HG02763 (cell line): ENCODE measurements around the gene VPS26B.
"Not testable (repeated sequence)": the region's sequence is repeated elsewhere in the genome, so short reads cannot be mapped to it uniquely, and the experiment has no call there.

Source experiments
- ATAC-seq: cut with Tn5 transposase; IDR thresholded peaks from one replicate; pipeline ENCODE4 v1.9.1; 2021; ENCODE audit warnings: mild to moderate bottlenecking, moderate library complexity; ENCODE audit not compliant: unreplicated experiment

The VPS26B gene

DNA sequence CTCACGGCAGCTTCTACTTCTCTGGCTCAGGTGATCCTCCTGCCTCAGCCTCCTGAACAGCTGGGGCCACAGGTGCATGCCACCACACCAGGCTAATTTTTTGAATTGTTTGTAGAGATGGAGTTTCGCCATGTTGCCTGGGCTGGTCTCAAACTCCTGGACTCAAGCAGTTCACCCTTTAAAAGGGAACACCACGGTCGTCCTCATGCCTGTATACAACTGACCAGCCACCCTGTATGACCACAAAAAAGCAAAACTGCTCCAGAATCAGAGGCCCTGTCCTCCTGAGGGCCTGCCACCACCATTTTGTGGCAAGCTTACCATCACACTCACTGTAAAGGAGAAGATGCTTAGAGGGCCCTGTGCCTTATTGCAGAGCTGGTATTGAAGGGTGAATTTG lies 53.9 kb downstream of the VPS26B start:
- ATAC-seq: no peak

DNA sequence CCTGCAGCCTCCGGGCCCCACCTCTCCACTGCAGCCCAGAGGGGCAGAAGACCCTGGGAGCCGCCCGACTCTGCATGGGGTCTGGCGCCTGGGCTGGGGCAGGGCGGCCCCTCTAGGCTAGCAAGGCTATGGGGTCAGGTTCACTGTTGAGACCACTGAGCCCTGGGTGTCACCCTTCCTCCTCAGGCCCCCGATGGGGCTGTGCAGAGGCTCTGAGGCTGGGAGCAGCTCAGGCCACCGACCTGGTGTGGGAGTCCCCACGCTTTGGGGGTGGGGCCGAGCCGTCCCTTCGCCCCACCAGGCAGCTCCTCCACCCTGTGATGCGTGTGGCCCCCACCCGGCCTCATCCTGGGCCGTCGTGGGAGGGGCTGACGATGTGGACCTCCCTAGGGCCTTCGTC lies 57.2 kb downstream of the VPS26B start:
- ATAC-seq: not testable (repeated sequence)

DNA sequence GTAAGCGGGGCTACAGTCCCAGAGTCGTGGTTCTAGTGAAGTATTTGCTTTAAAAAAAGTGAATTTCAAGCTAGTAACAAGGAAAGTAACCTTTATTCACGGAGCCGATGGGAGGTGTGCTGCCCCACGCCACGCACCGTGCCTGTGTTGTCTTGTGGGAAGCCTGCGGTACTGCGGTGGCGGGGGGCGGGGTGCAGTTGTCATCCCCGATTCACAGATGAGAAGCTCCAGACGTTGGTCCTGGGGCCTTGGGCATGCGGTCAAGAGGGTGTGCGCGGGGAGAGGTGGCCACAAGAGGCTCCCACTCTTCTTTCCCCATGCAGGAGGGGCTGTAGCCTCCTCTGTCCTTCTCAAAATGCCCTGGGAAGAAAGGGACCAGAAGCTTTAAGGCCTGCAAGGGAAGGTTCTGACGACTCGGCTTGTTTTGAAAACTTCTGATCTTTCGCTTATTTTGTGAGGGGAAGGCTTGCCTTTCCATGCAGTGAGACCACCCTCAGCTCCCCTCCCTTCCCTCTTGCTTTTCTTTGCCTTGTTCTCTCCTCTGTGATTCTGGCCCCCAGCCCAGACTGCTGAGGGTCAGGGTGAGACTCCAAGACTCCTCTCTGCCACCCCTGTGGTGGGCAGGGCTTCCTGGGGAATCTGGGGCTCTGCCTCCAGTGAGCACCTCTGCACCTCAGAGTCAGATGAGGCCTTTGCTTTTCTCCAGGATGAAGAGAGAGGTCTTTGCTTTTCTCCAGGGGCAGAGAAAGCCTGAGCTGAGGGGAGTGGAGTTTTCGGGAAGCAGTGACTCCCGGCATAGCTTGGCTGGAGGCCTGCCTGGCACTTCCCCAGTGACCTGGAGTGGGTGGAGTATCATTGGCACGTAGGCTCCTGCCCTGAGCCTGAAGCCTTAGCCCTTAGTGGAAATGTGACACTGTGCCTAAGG lies 57.9 kb downstream of the VPS26B start:
- no peak for ATAC-seq

DNA sequence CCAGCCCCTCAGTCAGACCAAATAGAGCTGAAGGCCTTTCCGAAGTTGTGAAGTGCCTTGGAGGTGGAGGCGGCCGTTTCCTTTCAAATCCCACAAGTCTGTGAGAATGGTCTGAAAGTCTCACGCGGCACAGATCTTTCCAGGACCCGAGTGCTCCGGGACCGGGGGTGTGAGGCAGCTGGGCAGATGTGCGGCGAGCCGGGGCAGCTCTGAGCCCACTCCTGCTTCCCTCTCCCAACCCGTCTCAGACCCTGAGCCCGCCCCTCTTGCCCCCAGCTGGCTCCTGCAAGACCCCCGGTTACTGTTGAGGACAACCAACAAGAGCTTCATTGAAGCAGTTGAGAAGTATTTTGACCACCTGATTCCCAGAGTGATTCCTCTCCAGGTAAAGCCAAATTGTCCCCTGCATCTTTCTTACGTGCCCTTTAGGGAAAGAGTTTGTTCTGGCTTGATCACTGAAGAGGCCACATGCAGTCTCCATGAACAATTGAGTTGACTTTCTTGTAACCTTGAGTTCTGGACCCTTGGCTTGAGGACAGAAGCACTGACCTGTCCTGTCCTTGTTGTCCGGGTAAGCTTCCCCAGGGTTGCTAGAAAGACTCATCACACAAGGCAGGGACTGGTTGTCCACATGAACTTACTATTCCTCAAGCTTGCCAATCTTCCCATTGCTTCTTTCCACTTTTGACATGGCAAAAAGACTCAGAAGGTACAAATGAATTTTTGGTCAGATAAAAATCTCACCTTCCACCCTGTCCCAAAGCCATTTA lies 59.2 kb downstream of the VPS26B start:
- ATAC-seq: no peak

DNA sequence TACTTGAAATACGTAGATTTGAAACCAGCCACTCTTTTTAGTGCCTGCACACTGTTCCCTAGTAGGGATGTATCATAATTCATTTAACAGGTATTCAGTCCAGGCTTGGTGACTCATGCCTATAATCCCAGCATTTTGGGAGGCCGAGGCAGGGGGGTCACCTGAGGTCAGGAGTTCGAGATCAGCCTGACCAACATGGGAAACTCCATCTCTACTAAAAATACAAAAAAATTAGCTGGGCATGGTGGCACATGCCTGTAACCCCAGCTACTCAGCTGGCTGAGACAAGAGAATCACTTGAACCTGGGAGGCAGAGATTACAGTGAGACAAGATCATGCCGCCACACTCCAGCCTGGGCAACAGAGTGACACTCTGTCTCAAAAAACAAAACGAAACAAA lies 59.9 kb downstream of the VPS26B start:
- not testable (repeated sequence) for ATAC-seq

DNA sequence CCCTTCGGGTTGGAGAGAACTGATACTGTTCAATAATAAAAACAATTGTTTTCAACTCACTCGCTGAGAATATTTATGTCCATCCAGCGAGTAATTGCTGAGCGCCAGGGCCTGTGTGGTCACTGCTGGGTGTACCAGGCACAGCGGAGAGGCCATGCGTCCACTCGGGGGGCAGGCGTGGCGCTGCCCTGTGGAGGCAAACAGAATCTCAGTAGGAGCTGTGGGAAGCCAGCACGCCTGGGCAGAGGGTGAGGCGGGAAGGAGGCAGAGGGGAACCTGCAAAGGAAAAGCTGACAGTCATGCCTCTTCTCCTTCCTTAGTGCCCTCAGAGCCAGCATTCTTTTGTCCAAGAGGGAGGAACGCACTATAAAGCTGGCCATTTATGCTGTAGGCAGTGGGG lies 63.1 kb downstream of the VPS26B start:
- ATAC-seq: no peak

DNA sequence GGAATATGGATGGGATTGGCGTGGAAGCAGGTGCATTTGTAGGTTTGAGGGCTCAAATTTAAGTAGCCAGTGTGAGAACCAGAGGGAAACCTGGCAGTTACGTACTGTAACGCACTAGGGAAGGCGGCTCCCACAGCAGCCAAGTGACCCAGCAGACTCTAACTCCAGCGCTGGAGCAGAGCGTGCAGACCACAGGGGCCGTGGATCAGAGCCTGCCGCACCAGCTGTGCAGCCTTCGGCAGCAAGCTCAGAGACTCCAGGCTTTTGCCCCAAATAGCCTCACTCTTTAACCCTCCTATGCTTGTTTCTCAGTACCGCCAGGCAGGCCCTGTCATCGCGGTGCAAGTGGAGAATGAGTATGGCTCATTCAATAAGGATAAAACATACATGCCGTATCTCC lies 64.0 kb downstream of the VPS26B start:
- ATAC-seq: no peak

DNA sequence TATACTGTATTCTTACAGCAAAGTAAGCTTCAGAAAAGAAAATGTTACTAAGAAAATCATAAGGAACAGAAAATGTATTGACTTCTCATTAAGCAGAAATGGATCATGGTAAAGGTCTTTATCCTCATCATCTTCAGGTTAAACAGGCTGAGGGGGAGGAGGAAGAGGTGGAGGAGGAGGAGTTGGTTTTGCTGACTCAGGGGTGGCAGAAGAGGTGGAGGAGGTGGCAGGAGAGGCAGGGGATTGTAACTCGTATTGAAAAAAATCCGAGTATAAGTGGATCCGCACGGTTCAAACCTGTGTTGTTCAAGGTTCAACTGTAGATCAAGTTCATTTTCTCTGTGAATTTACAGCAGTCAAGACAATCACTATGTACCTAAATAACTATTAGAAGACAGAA lies 64.7 kb downstream of the VPS26B start:
- no peak for ATAC-seq

DNA sequence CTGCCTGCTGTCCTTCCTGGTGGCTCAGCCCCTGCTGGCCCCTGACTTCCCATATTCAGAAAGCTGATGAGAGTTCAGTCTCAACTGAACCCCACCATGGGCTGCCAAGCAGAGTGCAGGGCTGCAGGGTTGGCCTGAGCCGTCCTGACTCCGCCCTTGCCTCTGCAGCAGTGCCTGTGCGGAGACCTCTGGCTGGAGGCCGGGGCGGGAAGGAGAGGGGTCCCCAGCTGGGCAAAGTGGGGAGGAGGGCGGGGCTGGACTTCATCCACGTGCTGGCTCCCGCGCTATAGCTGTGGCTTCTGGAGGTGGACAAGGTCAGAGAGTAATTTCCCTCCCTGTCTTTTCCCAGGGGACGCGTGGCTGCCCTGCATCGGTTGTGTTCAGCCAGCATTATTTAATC lies 65.3 kb downstream of the VPS26B start:
- no peak for ATAC-seq

DNA sequence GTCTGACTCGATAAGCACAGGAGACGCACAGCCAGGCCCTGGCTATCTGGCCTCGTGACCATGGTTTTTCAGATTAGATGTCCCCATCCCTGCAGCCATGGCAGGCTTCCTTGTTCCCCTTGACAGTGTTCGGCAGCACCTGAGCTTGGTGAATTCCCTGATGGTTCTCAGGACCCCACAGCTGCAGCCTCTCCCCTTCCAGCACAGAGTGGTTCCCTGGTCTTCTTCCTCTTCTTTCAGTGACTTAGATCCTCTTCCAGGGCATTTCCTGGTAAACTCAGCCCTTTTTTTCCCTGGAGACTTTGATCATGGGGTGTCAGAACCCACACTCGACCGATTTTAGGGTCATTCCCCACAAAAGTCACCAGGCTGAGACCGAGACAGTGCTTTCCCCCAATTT lies 66.2 kb downstream of the VPS26B start:
- no peak for ATAC-seq

DNA sequence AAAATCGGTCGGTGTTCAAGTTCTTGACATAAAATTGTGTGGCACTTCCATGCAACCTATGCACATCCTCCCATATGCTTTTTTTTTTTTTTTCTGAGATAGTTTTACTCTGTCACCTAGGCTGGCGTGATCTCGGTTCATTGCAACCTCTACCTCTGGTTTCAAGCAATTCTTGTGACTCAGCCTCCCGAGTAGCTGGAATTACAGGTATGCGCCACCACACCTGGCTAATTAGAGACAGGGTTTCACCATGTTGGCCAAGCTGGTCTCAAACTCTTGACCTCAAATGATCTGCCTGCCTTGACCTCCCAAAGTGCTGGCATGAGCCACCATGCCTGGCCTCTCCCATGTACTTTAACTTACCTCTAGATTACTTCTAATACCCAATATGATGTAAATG lies 66.7 kb downstream of the VPS26B start:
- no peak for ATAC-seq

DNA sequence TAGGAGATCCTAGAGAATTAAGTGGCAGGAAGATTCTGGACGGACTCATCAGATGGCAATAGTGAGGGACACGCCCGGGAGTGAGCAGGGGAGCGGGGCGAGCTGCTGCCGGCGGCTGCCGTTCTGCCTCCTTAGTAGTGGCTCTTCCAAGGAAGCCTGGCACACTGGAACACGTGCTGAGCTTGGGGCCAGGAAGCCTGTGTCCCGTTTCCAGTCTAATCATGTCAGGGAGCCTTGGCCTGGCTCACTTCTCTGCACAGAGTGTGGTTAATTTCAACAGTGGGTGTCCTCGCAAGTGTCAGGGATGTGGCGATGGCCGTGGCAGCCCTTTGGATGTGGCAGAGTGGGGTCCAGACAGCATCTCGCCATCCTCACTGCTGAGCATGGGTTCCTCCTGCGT lies 68.2 kb downstream of the VPS26B start:
- ATAC-seq: no peak

DNA sequence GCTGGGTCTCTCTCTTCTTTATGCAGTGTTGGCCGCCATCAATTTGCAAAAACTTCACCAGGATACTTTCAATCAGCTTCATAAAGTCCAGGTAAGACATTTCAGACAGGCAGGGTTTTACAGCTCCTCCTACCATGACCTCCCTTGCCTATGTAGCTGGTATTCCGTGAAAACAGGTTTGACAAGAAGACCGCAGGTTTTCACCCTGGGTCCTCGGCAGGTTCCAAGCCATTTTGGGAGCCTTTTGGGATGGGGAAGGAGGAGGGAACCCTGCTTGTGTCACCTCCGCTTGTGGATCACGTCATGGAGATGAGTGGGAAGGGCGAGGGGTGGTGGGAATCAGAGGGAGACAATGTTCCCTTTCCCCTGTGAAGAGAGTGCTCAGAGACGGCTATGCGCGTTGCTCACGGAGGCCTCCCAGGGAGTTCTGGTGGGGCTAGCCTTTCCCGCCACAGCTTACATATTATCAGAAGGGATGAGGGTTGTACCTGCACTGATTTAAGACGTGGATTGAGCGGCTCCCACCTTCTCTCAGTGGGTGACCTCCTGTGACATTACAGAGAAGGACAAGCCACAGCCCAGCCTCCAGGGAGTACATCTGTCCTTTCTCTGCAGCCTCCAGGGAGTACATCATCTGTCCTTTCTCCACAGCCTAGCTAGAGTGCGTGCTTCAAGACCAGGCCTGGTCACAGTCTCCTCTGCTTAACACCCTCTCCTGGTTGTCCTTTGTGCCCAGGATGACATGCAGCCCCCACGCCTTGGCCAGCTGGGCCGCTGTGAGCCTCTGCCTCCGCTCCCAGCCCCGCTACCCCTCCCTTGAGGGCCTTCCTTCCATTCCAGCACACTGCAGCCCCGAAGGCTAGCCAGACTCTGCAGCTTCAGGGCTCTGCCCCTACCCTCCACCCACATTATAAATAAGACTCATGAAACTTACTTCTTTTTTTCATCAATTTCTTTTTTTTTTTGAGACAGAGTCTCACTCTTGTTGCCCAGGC lies 68.9 kb downstream of the VPS26B start:
- no peak for ATAC-seq

DNA sequence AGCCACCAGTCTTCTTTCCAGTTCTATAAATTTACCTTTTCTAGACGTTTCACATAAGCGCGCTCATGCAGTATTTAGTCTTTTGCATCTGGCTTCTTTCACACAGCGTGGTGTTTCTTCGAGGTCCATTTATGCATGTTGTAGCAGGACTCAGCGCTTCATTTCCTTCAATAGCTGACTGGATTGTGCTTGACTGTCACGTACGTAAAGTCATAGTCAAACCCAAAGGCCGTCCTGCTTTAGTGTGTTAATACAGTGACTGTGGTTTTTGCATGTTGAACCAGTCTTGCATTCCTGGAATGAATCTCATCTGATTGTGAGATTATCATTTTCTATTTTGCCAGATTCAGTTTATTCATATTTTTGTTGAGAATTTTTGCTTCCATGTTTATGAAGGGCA lies 70.2 kb downstream of the VPS26B start:
- ATAC-seq: no peak
